IPS-18c (cell line): ENCODE results near the gene ST7.

Experiments used
- H3K4me3 ChIP-seq: 2 replicates; pipeline ENCODE4 v1.7.0; 2013; ENCODE audit warnings: low read depth, mild to moderate bottlenecking, low read length, moderate library complexity; ENCODE audit not compliant: insufficient read depth
- H3K9me3 ChIP-seq: one replicate; pipeline ENCODE4 v1.6.1; 2013; ENCODE audit warnings: mild to moderate bottlenecking, low read length, moderate library complexity; ENCODE audit not compliant: control insufficient read depth, insufficient read depth

Gene ST7

DNA sequence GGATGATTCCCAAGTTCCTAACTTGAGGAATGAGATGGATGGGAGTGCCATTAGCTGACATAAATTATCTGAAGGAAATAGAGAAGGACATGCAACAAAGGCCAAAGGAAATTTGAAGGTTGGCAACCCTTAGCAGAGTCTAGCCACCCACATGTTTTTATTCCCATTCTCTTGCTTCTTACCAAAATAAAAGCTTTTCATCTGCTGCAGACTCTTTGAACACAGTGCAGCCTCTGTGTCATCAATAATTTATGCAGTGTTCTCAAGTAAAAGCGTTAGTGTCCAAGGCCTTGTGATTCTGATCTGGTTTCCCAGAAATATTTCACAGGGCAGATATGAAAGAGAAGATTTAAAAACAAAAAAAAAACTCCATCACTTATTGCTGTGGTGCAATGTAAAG, 98.5 kb downstream of the ST7 start:
- no peaks in the 10 kb centered on the region for H3K9me3 ChIP-seq
- H3K4me3 ChIP-seq = no peak overlapping the region

DNA sequence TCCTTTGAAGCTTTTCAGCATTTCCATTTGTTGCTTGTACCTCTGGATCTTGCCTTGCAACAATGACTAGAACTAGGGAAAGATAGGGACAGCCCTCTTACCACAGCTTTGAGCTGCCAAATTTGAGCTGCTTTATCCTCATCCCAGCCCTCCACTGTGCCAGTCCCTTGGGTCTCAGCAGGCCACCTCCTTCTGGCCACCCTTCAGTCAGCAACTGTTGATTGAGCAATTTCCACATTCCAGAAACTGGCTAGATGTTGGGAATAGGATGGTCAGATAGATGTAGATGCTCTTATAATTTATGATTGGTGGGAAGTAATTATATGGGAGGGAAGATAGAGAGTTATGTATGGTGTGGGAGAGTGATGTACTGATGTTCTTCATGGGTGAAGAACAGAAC, 100.1 kb downstream of the ST7 start:
- Histone ChIP-seq H3K9me3 (no peaks in the 10 kb centered on the region), H3K4me3 (no peak overlapping the region)

DNA sequence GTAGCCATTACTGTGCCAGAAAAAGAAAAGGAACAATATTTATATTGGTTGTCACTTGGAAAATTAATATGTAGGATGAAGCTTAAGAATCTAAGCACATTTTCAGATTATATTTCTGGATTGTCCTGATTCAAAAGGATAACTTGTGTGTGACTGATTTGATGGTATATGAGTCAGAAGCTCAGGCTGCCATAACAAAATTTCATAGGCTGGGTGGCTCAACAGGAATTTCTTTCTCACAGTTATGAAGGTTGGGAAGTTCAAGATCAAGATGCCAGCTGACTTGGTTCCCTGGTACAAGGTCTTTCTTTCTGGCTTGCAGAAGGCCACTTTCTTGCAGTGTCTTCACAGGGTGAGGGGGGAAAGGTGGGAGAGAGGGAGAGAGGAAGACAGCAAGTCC, 108.5 kb downstream of the ST7 start:
- Histone ChIP-seq H3K9me3 (no peaks in the 10 kb centered on the region), H3K4me3 (no peak overlapping the region)

DNA sequence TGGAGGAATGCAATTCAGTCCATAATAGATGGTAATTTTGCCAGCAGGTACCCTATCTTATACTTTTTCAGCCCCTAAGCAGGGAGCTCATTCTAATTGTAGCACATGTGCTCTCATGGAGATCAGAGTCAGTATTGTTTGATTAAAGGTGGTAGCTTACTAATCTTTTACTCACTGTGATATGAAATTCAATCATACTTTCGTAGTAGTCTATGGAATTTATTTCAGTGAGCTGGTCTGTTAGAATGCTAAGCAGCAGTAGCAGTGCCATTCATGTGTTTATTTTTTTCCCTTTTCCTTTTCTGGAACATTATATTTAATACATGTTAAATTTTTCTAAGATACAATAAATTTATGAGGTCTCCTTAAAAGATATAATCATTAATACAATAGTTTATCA, 109.0 kb downstream of the ST7 start:
- no peak overlapping the region for H3K4me3 ChIP-seq
- H3K9me3 ChIP-seq = no peaks in the 10 kb centered on the region

DNA sequence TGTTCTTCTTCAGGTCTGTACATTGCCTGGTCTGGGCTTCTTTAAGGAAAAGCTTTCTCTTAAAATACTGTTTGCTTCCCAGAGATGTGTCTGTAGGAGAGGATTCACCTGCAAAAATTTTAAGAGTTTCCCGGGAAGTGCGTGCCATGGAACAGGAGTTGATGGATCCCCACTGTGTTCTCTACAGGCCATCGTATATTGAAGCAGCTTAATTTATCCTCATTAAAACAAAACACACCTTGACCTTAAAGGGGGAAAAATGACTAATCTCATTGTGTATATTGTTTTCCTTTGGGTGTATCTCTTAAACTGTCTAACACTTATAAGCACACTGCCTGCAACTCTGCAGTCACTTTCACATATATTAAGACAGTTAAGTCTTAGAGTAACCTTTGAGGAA, 111.4 kb downstream of the ST7 start:
- Histone ChIP-seq H3K4me3 (no peak overlapping the region), H3K9me3 (no peaks in the 10 kb centered on the region)

DNA sequence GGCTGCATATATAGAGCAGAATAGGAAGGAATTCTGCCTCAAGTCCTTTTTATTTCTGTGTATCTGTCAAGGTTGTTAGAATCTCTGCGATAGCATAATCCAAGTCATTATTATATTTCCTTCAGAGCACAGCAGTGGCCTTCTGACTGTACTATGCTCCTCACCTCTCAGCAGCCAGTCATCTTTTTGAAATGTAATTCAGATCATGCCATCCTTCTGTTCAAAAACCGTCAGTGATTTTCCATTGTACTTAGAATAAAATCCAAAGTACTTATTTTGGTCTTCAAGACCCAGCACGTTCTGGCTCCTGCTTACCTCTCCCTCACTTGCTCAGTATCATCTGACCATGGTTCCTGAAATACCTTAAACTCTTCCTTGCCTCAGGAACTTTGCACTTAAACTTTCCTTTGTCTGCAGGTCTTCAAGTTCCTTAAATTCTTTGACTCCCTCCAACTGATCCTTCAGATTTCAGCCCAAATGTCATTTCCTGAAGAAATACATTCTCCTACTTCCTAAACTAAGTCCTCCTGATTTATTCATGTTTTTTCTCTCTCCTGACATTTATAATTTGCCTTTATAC, 112.4 kb downstream of the ST7 start:
- no peak overlapping the region for H3K4me3 ChIP-seq
- H3K9me3 ChIP-seq = no peaks in the 10 kb centered on the region

DNA sequence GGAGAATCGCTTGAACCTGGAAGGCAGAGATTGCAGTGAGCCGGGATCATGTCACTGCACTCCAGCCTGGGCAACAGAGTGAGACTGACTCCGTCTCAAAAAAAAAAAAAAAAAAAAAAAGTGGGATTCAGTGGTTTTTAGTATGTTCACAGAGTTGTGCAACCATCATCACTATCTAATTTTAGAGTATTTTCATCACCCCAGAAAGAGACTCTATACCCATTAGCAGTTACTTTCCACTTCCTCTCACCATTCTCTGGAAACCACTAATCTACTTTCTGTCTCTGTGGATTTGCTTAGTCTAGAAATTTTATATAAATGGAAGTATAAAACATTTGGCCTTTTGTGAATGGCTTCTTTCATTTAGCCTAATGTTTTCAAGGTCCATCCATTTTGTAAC, 113.4 kb downstream of the ST7 start:
- Histone ChIP-seq H3K9me3 (no peaks in the 10 kb centered on the region), H3K4me3 (no peak overlapping the region)

DNA sequence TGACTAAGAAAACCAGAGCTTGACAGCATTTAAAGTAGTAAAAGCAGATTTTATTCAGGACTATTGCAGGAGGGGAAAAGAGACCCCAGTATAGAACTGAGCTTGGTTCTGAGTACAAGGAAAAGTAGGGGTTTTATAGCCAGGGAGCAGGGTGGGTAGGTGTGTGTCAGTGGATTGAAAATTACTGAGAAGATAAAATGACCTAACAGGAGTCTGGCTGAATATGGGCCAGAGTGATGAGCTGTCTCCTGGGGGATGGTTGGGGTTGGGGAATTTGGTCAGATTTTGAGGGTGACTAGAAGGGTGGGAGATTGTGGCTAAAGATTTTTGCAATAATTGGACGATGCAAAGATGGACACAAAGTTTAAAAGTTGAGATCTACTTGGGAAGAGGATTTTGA, 114.0 kb downstream of the ST7 start:
- Histone ChIP-seq H3K9me3 (no peaks in the 10 kb centered on the region), H3K4me3 (no peak overlapping the region)

DNA sequence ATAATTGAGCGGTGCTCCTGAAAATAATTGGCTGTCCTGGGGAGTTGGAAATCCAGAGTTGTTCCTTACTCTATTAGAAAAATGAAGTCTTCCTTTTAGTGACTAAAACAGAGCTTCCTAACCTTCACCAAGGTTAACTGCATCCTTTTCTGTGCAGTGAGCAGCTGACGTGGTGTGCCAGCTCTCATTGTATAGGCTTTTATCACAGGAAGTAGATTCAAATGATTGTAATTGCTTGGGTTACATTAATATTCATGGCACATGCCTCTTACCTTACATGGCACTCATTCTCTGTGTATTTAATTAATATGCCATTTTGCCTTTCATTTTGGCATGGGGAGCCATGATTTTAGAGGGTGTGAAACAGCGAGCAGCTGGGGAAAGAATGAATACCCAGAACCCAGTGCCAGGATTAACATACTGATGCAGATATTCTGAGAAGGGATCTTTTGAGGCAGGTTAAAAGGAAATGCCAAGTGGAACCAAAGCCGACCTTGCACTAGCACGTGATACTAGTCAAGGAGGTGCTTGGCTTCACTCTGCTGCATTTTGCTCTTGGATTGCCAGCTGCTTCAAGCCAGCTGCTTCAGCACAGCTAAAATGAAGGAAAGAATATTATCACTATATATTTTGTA, 115.3 kb downstream of the ST7 start:
- Histone ChIP-seq H3K9me3 (no peaks in the 10 kb centered on the region), H3K4me3 (no peak overlapping the region)

DNA sequence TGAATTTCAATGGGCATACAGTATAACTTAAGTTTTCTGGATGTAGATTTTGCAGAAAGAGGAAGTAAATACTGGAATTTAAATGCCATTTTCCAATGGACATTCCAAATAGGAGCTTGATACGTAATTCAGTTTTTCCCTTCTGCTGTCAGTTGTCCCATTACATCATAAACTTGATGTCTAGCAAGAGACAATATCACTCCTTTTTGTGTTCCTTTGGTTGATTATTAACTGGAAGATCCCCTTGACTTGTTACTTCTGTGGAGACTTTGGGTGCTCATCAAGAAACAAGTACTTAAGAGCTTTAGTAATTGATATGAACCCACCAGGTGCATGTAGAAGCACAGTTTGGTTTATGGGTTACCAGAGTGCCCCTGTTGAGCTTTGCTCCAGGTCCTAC, 116.1 kb downstream of the ST7 start:
- Histone ChIP-seq H3K9me3 (no peaks in the 10 kb centered on the region), H3K4me3 (no peak overlapping the region)

DNA sequence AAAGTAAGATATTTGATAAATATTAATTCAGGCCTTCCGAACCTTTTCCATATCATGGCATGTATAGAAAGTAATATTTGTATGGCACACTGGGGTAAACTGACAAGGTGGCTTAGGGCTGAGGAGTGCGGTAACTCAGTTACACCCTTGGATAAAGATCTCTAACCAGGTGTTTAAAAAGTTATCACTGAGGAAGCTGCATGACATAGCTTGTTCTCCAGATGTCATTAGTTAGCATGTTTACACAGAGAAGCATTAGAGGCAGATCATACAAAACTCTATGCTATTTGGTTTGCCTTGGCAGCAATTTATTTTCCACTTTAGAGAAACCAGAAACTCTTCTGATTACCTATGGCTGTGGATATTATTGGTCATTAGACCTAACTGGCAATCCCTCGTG, 118.2 kb downstream of the ST7 start:
- H3K9me3 ChIP-seq = no peaks in the 10 kb centered on the region
- H3K4me3 ChIP-seq = no peak overlapping the region

DNA sequence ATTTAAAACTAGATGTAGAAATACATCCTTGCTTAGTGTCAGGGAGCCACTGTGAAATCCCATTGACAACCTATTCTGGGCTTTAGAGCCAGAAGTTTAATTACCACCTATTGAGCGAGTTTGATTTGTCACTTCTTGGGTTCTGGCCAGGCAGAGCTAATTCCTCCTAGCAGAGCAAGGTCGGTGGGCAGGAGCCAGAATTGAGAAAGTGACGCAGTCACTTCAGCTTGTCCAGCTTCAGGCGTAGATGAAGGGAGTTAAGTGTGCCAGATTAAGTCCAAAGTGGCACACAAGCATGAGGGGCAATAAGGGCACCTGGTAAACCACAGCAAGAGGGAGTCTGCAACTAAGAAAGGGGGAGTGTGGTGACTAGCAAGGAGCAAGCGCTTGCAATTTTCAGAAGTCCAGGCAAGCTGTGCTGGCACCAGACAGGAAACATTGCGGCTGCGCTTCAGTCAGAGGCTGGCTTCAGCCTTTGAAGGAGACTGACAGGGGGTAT, 119.4 kb downstream of the ST7 start:
- no peak overlapping the region for H3K4me3 ChIP-seq
- H3K9me3 ChIP-seq = no peaks in the 10 kb centered on the region

DNA sequence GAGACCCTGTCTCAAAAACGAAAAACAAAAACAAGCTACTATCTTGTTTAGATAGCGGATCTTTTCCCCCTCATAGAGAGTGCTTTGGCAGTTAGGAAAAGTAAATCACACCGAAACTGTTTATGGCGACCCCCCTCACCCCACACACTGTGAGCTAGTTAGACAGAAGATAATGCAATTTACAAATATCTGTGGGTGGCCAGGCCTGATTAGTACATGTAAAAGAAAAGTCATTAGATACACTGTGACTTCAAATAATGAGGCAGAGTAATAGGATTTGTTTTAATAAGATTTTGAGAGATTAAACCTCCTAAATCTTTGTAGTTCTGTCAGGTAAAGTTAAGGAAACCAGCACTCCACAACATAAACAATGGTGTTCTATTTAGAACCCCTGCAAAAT, 121.1 kb downstream of the ST7 start:
- H3K9me3 ChIP-seq = no peaks in the 10 kb centered on the region
- no peak overlapping the region for H3K4me3 ChIP-seq

DNA sequence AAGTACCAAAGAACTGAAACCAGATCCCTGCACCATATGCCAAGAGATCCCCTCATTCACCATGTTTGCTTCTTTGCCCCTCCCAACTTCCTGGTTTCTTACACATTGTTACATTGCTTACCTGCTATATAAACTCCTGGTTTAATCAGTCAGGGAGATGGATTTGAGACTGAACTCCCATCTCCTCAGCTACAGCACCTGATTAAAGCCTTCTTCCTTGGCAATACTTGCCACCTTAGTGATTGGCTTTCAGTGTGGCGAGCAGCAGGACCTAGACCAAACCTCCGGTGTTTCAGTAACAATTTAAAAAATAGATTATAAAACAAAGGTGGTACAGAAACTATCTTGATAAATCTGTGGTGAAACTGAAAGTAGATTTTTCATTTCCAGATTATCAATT, 122.6 kb downstream of the ST7 start:
- no peak overlapping the region for H3K4me3 ChIP-seq
- H3K9me3 ChIP-seq = no peaks in the 10 kb centered on the region

DNA sequence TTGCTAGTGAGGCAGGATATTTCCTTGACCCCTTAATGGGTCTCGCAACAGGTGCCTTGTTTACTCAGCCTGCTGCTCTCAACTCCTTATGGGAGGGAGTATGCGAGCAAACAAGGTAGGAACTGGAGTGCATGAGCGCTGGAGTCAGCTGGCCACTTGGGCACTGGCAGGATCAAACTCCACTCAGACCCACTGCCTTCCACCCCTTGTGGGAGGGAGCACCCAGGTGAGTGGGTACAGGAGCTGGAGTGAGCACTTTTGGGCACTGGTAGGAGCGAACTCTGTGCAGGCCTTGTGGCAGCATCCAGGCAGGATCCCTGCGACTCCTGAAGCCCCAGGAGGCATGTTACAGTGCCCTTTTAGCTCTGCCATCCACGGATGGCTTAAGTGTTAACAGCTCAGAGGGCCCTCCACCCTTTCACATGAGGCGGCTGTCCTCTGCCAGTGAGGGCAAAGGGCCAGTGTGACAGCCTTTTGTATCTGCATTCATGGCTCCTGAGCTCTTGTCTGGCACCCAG, 123.2 kb downstream of the ST7 start:
- no peak overlapping the region for H3K4me3 ChIP-seq

DNA sequence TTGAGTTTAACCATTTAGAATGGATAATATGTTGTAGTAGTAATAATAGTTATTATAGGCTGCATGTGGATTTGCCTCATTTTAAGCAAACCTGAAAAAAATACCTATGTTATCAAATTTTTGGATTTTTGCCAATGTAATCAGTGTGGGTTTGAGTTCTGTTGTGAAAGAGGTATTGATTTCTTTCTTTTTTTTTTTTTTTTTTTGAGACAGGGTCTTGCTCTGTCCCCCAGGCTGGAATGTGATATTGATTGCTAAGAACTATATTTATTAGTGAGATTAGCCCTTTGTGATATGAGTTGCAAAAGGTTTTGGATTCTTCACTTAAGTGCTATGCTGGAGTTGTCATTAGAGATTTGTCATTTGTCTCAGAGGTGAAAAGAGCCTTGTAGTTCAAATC, 124.4 kb downstream of the ST7 start:
- no peak overlapping the region for H3K4me3 ChIP-seq
- no peaks in the 10 kb centered on the region for H3K9me3 ChIP-seq

More for the DNA sequence above, 123.2 kb downstream of the ST7 start:
- no peaks in the 10 kb centered on the region for H3K9me3 ChIP-seq

DNA sequence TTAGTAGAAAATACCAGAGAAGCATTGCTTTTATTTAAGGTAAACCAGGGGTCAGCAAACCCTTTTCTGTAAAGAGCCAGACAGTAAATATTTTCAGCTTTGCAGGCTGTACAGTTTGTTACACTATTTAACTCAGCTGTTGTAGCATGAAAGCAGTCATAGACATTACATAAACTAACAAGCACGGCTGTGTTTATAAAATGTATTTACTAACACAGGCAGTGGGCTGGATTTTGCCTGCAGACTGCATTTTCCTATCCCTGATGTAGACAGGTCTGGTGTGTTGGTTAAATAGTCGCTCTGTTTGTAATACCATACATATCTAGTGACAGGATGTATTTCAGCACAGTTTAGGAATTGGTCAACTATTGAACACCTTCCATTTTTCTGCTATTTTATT, 129.3 kb downstream of the ST7 start:
- Histone ChIP-seq H3K9me3 (no peaks in the 10 kb centered on the region), H3K4me3 (no peak overlapping the region)

DNA sequence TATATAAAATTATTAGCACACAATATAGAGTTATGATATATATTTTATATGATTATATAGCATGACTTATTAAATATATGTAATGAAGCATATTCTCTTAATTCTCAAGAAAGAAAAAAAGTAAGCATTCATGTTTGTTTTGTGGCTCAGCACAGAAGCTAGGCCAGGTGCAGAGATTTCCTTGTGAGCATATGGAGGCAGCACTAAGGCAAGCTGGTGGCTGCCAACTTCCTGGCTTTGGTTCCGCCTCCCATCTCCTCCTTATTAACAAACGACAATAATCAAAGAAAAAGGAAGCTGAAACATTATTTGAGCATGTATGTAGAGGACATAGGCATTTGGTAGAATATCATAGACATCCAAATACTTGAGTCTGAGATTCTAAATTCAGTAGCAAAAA, 130.3 kb downstream of the ST7 start:
- Histone ChIP-seq H3K9me3 (no peaks in the 10 kb centered on the region), H3K4me3 (no peak overlapping the region)

DNA sequence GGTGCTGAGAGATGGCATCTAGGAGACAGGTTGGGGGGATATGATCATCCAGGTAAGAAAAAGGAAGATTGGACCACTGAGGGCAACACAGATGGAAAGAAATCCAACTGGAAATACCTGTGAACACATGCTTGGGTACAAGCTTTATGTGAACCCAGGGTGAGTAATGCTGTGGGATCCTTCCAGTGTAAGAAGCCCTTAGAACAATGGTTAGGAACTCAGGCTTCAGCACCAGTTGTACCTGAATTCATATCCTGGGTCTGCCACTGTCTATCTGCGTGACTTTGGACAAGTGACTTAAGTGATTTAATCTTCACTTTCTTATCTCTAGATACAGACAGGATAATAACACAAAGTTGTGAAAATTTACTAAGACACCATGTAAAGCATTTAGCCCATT, 131.0 kb downstream of the ST7 start:
- H3K9me3 ChIP-seq = no peaks in the 10 kb centered on the region

More for the DNA sequence above, 131.0 kb downstream of the ST7 start:
- H3K4me3 ChIP-seq = no peak overlapping the region
